H9 (cell line): ENCODE results near the gene APOBEC3H. TPM values are rescaled to one million over a fixed set of nuclear protein-coding genes. Genes with fewer than 3 reads are reported as not detected.

Experiments used
- DNase-seq: peaks from one replicate; pipeline ENCODE4 v3.0.0-alpha.2; 2017
- H2AFZ ChIP-seq: one replicate; pipeline ENCODE4 v1.6.1; 2013; ENCODE audit warnings: mild to moderate bottlenecking, low read length, control low read depth, moderate library complexity
- H2AK5ac ChIP-seq: 2 replicates; pipeline ENCODE4 v1.6.1; 2013; ENCODE audit warnings: low read length, control low read depth, mixed read lengths; ENCODE audit not compliant: insufficient read length
- H2BK120ac ChIP-seq: one replicate; pipeline ENCODE4 v1.6.1; 2013; ENCODE audit warnings: low read depth, mild to moderate bottlenecking, low read length, control low read depth, inconsistent platforms; ENCODE audit not compliant: poor library complexity, severe bottlenecking
- H2BK12ac ChIP-seq: 2 replicates; pipeline ENCODE4 v1.6.1; 2013; ENCODE audit warnings: low read length, control low read depth, mixed read lengths, low read depth; ENCODE audit not compliant: insufficient read length
- H2BK15ac ChIP-seq: 2 replicates; pipeline ENCODE4 v1.6.1; 2013; ENCODE audit warnings: low read depth, low read length, control low read depth
- H2BK20ac ChIP-seq: one replicate; pipeline ENCODE4 v1.6.1; 2013; ENCODE audit warnings: low read depth, mild to moderate bottlenecking, low read length, control low read depth, inconsistent platforms; ENCODE audit not compliant: poor library complexity, severe bottlenecking
- H2BK5ac ChIP-seq: 2 replicates; pipeline ENCODE4 v1.6.1; 2013; ENCODE audit warnings: low read length, control low read depth, mixed read lengths; ENCODE audit not compliant: insufficient read length
- H3K14ac ChIP-seq: 2 replicates; pipeline ENCODE4 v1.6.1; 2013; ENCODE audit warnings: low read length, control low read depth; ENCODE audit not compliant: insufficient read depth
- H3K18ac ChIP-seq: 2 replicates; pipeline ENCODE4 v1.6.1; 2013; ENCODE audit warnings: low read depth, mild to moderate bottlenecking, mixed read lengths, low read length, control low read depth; ENCODE audit not compliant: insufficient read length
- H3K23ac ChIP-seq: 2 replicates; pipeline ENCODE4 v1.6.1; 2013; ENCODE audit warnings: low read length, control low read depth, mixed read lengths, low read depth; ENCODE audit not compliant: insufficient read length
- H3K23me2 ChIP-seq: 2 replicates; pipeline ENCODE4 v1.6.1; 2013; ENCODE audit warnings: low read depth, mild to moderate bottlenecking, mixed read lengths, low read length, control low read depth; ENCODE audit not compliant: insufficient read length, poor library complexity, severe bottlenecking
- H3K27ac ChIP-seq: 2 replicates; pipeline ENCODE4 v1.5.1; 2013; ENCODE audit warnings: low read length, control low read depth, mixed read lengths, low read depth; ENCODE audit not compliant: insufficient read length
- H3K27me3 ChIP-seq: 2 replicates; pipeline ENCODE4 v1.6.1; 2013; ENCODE audit warnings: low read length, control low read depth, inconsistent platforms; ENCODE audit not compliant: insufficient read depth
- H3K4ac ChIP-seq: 2 replicates; pipeline ENCODE4 v1.6.1; 2013; ENCODE audit warnings: low read depth, mild to moderate bottlenecking, control low read depth, inconsistent platforms, low read length, moderate library complexity
- H3K4me1 ChIP-seq: 2 replicates; pipeline ENCODE4 v1.6.1; 2013; ENCODE audit warnings: low read length, control low read depth, inconsistent platforms; ENCODE audit not compliant: insufficient read depth
- H3K4me2 ChIP-seq: 2 replicates; pipeline ENCODE4 v1.6.1; 2013; ENCODE audit warnings: low read length, control low read depth, mixed read lengths; ENCODE audit not compliant: insufficient read length, insufficient read depth
- H3K56ac ChIP-seq: 2 replicates; pipeline ENCODE4 v1.6.1; 2013; ENCODE audit warnings: low read depth, mild to moderate bottlenecking, mixed read lengths, low read length, control low read depth; ENCODE audit not compliant: insufficient read length
- H3K79me1 ChIP-seq: 2 replicates; pipeline ENCODE4 v1.6.1; 2013; ENCODE audit warnings: low read depth, mild to moderate bottlenecking, moderate library complexity, low read length, control low read depth, inconsistent platforms; ENCODE audit not compliant: insufficient read depth, poor library complexity, severe bottlenecking
- H3K79me2 ChIP-seq: 2 replicates; pipeline ENCODE4 v1.6.1; 2013; ENCODE audit warnings: low read length, control low read depth, inconsistent platforms; ENCODE audit not compliant: insufficient read depth
- H3K9ac ChIP-seq: 2 replicates; pipeline ENCODE4 v1.6.1; 2013; ENCODE audit warnings: low read length, control low read depth, mixed read lengths; ENCODE audit not compliant: insufficient read length; ENCODE audit errors: extremely low read depth
- H3K9me3 ChIP-seq: one replicate; pipeline ENCODE4 v1.6.1; 2013; ENCODE audit warnings: low read depth, low read length, inconsistent platforms; ENCODE audit not compliant: control insufficient read depth
- H3T11ph ChIP-seq: one replicate; pipeline ENCODE4 v1.6.1; 2013; ENCODE audit warnings: mild to moderate bottlenecking, low read length, control low read depth, inconsistent platforms
- H4K20me1 ChIP-seq: one replicate; pipeline ENCODE4 v1.6.1; 2013; ENCODE audit not compliant: control insufficient read depth, insufficient read length, insufficient read depth
- H4K5ac ChIP-seq: 2 replicates; pipeline ENCODE4 v1.6.1; 2013; ENCODE audit warnings: low read depth, mild to moderate bottlenecking, mixed read lengths, low read length, control low read depth; ENCODE audit not compliant: insufficient read length
- H4K8ac ChIP-seq: replicated peaks from 2 replicates; pipeline ENCODE4 v1.6.1; 2013; ENCODE audit warnings: low read length, control low read depth, mixed read lengths, low read depth; ENCODE audit not compliant: insufficient read length
- H4K91ac ChIP-seq: 2 replicates; pipeline ENCODE4 v1.6.1; 2013; ENCODE audit warnings: low read depth, mild to moderate bottlenecking, moderate library complexity, mixed read lengths, low read length, control low read depth; ENCODE audit not compliant: insufficient read length
- H3K27ac Mint-ChIP-seq, 3 experiments: 2 replicates in 2 of 3; 3 replicates in 1 of 3; pipeline ENCODE4 v1.8.0; 2020 to 2021; ENCODE audit warnings: mixed read lengths in 3 of 3, mild to moderate bottlenecking in 1 of 3, moderate library complexity in 1 of 3
- H3K27me3 Mint-ChIP-seq: 2 replicates; pipeline ENCODE4 v1.8.0; 2021; ENCODE audit warnings: low read depth, mild to moderate bottlenecking, moderate library complexity, mixed read lengths
- H3K36me3 Mint-ChIP-seq, 3 experiments: 2 replicates in 2 of 3; 3 replicates in 1 of 3; pipeline ENCODE4 v1.8.0; 2020 to 2021; ENCODE audit warnings: low read depth in 3 of 3, mixed read lengths in 3 of 3; ENCODE audit not compliant: insufficient read depth in 1 of 3
- H3K4me1 Mint-ChIP-seq, 2 experiments: 2 replicates each; pipeline ENCODE4 v1.8.0; 2020; ENCODE audit warnings: mixed read lengths in 2 of 2
- H3K4me3 Mint-ChIP-seq, 2 experiments: 2 replicates in 1 of 2; 3 replicates in 1 of 2; pipeline ENCODE4 v1.8.0; 2020 to 2021; ENCODE audit warnings: mild to moderate bottlenecking in 2 of 2, mixed read lengths in 2 of 2, moderate library complexity in 1 of 2
- H3K9me3 Mint-ChIP-seq, 2 experiments: 2 replicates in 1 of 2; 3 replicates in 1 of 2; pipeline ENCODE4 v1.8.0; 2020; ENCODE audit warnings: mild to moderate bottlenecking in 2 of 2, mixed read lengths in 2 of 2, moderate library complexity in 1 of 2
- WGBS: extraction: QIAGEN DNeasy Blood & Tissue Kit; methylation state at CpG from one replicate; pipeline ENCODE4 v1.1.7; 2013; ENCODE audit warnings: missing lambda C conversion rate, low lambda C conversion rate, mixed read lengths; ENCODE audit not compliant: insufficient read length; ENCODE audit errors: extremely low coverage; 5-methylcytosine and 5-hydroxymethylcytosine counted together
- total RNA-seq: library from RNA; stranded (reverse); gene quantifications from 2 replicates; pipeline ENCODE4 v1.2.1, GENCODE V29; 2021
- TF ChIP-seq, protein P1 (sequence below): fragments of 200-600 bp; sonication (generic); conservative IDR thresholded peaks from 3 replicates; pipeline ENCODE4 v1.8.0; 2021; ENCODE audit warnings: antibody characterized with exemption, mild to moderate bottlenecking

The APOBEC3H gene
- total RNA-seq, 1 experiment from 2014 or later: 0.48 TPM

DNA sequence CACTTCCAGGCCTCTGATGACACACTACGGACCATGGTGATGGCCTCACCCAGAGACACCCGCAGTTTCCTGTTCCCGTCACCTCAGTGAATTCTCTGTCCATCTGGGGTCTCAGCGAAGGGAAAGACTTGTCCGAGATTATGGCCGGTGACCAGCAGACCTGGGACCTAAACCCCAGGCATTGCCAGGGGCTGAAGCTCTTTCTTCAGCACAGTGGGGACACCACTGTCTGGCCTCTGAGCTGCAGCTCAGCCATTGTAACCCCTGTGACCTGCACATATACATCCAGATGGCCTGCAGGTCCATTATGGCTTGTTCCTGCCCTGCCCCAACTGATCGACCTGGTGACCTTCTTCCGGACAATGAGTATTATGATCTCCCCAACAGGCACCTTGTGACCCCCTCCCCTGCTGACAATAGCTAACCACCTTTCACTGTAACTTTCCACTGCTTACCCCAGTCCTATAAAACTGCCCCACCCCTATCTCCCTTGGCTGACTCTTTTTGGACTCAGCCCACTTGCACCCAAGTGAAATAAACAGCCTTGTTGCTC lies 33.2 kb downstream of the APOBEC3H start:
- Mint-ChIP-seq H3K27ac (no peak overlapping the region; a peak in 1 of 7 replicates), H3K4me1 (peaks cover 33 to 38% of the 10 kb centered on the region in 2 experiments), H3K9me3 (no peaks in the 10 kb centered on the region), H3K27me3 (peaks cover 3% of the 10 kb centered on the region), H3K4me3 (no peak overlapping the region; a peak in 1 of 5 replicates), H3K36me3 (no peaks in the 10 kb centered on the region; a peak in 2 of 7 replicates)
- no peaks in the 10 kb centered on the region for H3K27me3 ChIP-seq
- no peaks in the 10 kb centered on the region for H3K23me2 ChIP-seq
- H2AFZ ChIP-seq: no peak overlapping the region
- H3K23ac ChIP-seq: no peak overlapping the region
- H3T11ph ChIP-seq: no peak overlapping the region
- H3K56ac ChIP-seq: no peak overlapping the region
- H3K14ac ChIP-seq: no peak overlapping the region
- no peak overlapping the region for H2BK12ac ChIP-seq
- H4K8ac ChIP-seq: no peak overlapping the region
- no peak overlapping the region for H3K9ac ChIP-seq
- no peaks in the 10 kb centered on the region for H4K20me1 ChIP-seq
- no peak overlapping the region for H2BK20ac ChIP-seq
- no CpG with 5 or more reads among the region's 8 CpGs for WGBS
- H3K79me1 ChIP-seq: no peaks in the 10 kb centered on the region
- H3K27ac ChIP-seq: no peak overlapping the region
- H2BK15ac ChIP-seq: no peak overlapping the region
- H2BK5ac ChIP-seq: no peak overlapping the region
- no peak overlapping the region for H2AK5ac ChIP-seq
- H3K9me3 ChIP-seq: no peaks in the 10 kb centered on the region
- no peaks in the 10 kb centered on the region for H3K79me2 ChIP-seq
- peak; percentile 18 for DNase-seq
- TF ChIP-seq, protein P1, sequence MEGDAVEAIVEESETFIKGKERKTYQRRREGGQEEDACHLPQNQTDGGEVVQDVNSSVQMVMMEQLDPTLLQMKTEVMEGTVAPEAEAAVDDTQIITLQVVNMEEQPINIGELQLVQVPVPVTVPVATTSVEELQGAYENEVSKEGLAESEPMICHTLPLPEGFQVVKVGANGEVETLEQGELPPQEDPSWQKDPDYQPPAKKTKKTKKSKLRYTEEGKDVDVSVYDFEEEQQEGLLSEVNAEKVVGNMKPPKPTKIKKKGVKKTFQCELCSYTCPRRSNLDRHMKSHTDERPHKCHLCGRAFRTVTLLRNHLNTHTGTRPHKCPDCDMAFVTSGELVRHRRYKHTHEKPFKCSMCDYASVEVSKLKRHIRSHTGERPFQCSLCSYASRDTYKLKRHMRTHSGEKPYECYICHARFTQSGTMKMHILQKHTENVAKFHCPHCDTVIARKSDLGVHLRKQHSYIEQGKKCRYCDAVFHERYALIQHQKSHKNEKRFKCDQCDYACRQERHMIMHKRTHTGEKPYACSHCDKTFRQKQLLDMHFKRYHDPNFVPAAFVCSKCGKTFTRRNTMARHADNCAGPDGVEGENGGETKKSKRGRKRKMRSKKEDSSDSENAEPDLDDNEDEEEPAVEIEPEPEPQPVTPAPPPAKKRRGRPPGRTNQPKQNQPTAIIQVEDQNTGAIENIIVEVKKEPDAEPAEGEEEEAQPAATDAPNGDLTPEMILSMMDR: no peak
- no peak overlapping the region for H3K18ac ChIP-seq
- peaks cover 4% of the 10 kb centered on the region; the same call in 1 of the 2 replicates for H3K4me1 ChIP-seq
- H4K5ac ChIP-seq: no peak overlapping the region
- no peak overlapping the region for H2BK120ac ChIP-seq
- no peak overlapping the region for H3K4me2 ChIP-seq
- H3K4ac ChIP-seq: no peak overlapping the region
- no peak overlapping the region for H4K91ac ChIP-seq
